ENCODE data around the gene TBXA2R. TPM values are rescaled to one million over a fixed set of nuclear protein-coding genes. Genes with fewer than 3 reads are reported as not detected.

TBXA2R gene
- total and polyA plus RNA-seq, 2 of the 4 experiments (the other 2 are of a cell fraction) = 0.36 to 2.3 TPM

DNA sequence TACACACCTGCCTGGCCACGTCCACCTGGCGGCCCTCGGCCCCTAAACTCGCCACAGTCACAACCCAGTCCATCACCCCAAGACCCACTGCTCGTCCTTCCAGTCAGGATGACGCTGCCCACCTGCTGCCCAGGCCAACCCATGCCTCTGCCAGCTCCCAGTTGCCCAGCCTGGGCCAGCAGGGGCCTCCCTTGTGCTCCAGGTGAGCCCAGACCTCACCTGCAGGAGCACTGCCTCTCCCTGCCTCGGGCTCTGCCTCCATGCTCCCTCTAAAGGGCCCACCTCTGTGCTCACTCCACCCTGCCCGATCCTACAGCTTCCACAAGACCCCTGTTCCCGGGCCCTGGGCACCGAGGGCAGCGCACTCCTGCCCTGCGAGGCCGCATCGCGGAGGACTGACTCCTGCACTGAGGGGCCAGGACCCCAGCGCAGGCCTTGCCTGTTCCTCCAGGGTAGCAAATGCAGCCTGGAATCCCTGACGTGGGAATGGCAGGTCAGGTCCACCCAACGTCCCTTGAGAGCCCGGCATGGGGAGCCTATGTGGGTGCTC, 27.9 kb upstream of the TBXA2R start:
- no peak for TF ChIP-seq RCOR1 (IDR thresholded peaks at IDR 0.05; ENCODE audit: insufficient replicate concordance, low read length)
- TF ChIP-seq MAZ (IDR thresholded peaks at IDR 0.05; ENCODE audit: borderline replicate concordance, low read depth, low read length) = no peak
- TF ChIP-seq MAFK (IDR thresholded peaks at IDR 0.05; ENCODE audit: low read depth, low read length) = no peak
- TF ChIP-seq CEBPB (IDR thresholded peaks at IDR 0.05; ENCODE audit: low read depth, low read length) = no peak
- TF ChIP-seq RFX5 (IDR thresholded peaks at IDR 0.05; ENCODE audit: low read depth, low read length) = no peak
- no peak for TF ChIP-seq CHD1 (IDR thresholded peaks at IDR 0.05; ENCODE audit: low read depth, low read length)
- TF ChIP-seq, protein P1, sequence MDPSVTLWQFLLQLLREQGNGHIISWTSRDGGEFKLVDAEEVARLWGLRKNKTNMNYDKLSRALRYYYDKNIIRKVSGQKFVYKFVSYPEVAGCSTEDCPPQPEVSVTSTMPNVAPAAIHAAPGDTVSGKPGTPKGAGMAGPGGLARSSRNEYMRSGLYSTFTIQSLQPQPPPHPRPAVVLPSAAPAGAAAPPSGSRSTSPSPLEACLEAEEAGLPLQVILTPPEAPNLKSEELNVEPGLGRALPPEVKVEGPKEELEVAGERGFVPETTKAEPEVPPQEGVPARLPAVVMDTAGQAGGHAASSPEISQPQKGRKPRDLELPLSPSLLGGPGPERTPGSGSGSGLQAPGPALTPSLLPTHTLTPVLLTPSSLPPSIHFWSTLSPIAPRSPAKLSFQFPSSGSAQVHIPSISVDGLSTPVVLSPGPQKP (IDR thresholded peaks at IDR 0.05; ENCODE audit: borderline replicate concordance, low read depth, low read length) = no peak
- no peak for TF ChIP-seq MXI1 (IDR thresholded peaks at IDR 0.05; ENCODE audit: borderline replicate concordance, low read depth, low read length)
- TF ChIP-seq, protein P2, sequence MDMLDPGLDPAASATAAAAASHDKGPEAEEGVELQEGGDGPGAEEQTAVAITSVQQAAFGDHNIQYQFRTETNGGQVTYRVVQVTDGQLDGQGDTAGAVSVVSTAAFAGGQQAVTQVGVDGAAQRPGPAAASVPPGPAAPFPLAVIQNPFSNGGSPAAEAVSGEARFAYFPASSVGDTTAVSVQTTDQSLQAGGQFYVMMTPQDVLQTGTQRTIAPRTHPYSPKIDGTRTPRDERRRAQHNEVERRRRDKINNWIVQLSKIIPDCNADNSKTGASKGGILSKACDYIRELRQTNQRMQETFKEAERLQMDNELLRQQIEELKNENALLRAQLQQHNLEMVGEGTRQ (IDR thresholded peaks at IDR 0.05; ENCODE audit: low read depth, low read length) = no peak
- no peak for TF ChIP-seq NFE2L2 (IDR thresholded peaks at IDR 0.05; ENCODE audit: low read depth, low read length)
- TF ChIP-seq, protein P3, sequence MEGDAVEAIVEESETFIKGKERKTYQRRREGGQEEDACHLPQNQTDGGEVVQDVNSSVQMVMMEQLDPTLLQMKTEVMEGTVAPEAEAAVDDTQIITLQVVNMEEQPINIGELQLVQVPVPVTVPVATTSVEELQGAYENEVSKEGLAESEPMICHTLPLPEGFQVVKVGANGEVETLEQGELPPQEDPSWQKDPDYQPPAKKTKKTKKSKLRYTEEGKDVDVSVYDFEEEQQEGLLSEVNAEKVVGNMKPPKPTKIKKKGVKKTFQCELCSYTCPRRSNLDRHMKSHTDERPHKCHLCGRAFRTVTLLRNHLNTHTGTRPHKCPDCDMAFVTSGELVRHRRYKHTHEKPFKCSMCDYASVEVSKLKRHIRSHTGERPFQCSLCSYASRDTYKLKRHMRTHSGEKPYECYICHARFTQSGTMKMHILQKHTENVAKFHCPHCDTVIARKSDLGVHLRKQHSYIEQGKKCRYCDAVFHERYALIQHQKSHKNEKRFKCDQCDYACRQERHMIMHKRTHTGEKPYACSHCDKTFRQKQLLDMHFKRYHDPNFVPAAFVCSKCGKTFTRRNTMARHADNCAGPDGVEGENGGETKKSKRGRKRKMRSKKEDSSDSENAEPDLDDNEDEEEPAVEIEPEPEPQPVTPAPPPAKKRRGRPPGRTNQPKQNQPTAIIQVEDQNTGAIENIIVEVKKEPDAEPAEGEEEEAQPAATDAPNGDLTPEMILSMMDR (conservative IDR thresholded peaks at IDR 0.05; ENCODE audit: low read depth, low read length) = no peak
- TF ChIP-seq BHLHE40 (IDR thresholded peaks at IDR 0.05; ENCODE audit: low read depth, low read length) = no peak
- no peak for TF ChIP-seq SMC3 (IDR thresholded peaks at IDR 0.05; ENCODE audit: low read depth, low read length)
- no peak for TF ChIP-seq RAD21 (IDR thresholded peaks at IDR 0.05; ENCODE audit: low read length)
- Histone ChIP-seq H3K4me2 (ENCODE audit: low read depth, low read length) (no peak overlapping the region), H3K4me1 (ENCODE audit: control insufficient read depth, insufficient read depth, low read length) (no peaks in the 10 kb centered on the region), H4K20me1 (ENCODE audit: insufficient read depth, low read length) (no peaks in the 10 kb centered on the region; the same call in 1 of the 2 replicates), H4K91ac (ENCODE audit: insufficient read depth, low read depth, low read length) (no peak overlapping the region), H3K27ac (ENCODE audit: insufficient read depth, low read length) (no peak overlapping the region), H3K27me3 (ENCODE audit: control insufficient read depth, insufficient read depth, low read length) (no peaks in the 10 kb centered on the region), H3K36me3 (ENCODE audit: control insufficient read depth, insufficient read depth, low read length) (peaks cover 37% of the 10 kb centered on the region), H3K79me1 (ENCODE audit: low read depth in 1 of 2, low read length in 2 of 2) (no peaks in the 10 kb centered on the region), H3K18ac (ENCODE audit: low read depth, low read length) (no peak overlapping the region), H2BK20ac (ENCODE audit: low read depth, low read length) (no peak overlapping the region), H2AFZ (replicated peaks; ENCODE audit: low read length, poor library complexity) (no peak overlapping the region), H2BK120ac (ENCODE audit: low read depth, low read length) (no peak overlapping the region), H3K9me1 (ENCODE audit: insufficient read depth, low read length) (no peaks in the 10 kb centered on the region), H3K56ac (ENCODE audit: extremely low read depth, insufficient read depth, low read length) (no peak overlapping the region), H3K14ac (replicated peaks; ENCODE audit: low read depth, low read length) (no peak overlapping the region), H2BK5ac (ENCODE audit: low read depth, low read length, poor library complexity, severe bottlenecking) (no peak overlapping the region), H4K8ac (ENCODE audit: low read depth in 2 of 2, low read length in 2 of 2) (no peak overlapping the region), H4K5ac (ENCODE audit: low read depth, low read length) (no peak overlapping the region), H3K9me3 (ENCODE audit: control insufficient read depth, insufficient read depth, low read length) (no peaks in the 10 kb centered on the region), H3K9ac (ENCODE audit: low read depth, low read length) (no peak overlapping the region), H2BK15ac (ENCODE audit: low read depth, low read length) (no peak overlapping the region), H3K4me3 (ENCODE audit: insufficient read depth, low read depth, low read length) (no peak overlapping the region), H3K23ac (ENCODE audit: low read depth, low read length) (no peak overlapping the region), H2AK5ac (ENCODE audit: low read depth, low read length) (no peak overlapping the region), H3K4ac (ENCODE audit: low read depth, low read length) (no peak overlapping the region), H2AK9ac (replicated peaks; ENCODE audit: low read depth, low read length, poor library complexity) (peak overlapping the region; percentile 15)
- ATAC-seq (ENCODE audit: low read depth) (no peak), DNase-seq (no peak)
- ChIA-PET POLR2A (ENCODE audit: unreplicated experiment) (no interaction called here), CTCF (no interaction called here)
- 95% methylated on average over 15 of the region's 19 CpGs; no CpG with 5 or more reads in 1 of the 2 experiments for WGBS, 2 experiments (ENCODE audit: extremely low coverage in 2 of 2, insufficient read length in 1 of 2)
- no TSS peak for BruUV-seq (replicated peaks)
- intact Hi-C loops (cut with micrococcal nuclease) (no loop called here), dilution Hi-C loops (cut with HindIII; ENCODE audit: low sequenced_read_pairs, unreplicated experiment) (no loop called here), in situ Hi-C loops (cut with MboI; ENCODE audit: low sequenced_read_pairs) (no loop called here)
